GM12891 (cell line): Measurements from ENCODE around the gene PCBP2.
A peak's percentile ranks its signal among the peaks of the same experiment; 100 is the strongest.

ENCODE experiments used
- DNase-seq: peaks from one replicate; pipeline ENCODE4 v3.0.0; 2011; ENCODE audit warnings: low spot score; ENCODE audit not compliant: insufficient read length
- FAIRE-seq: peaks from 2 replicates; lab custom pipeline; 2011; peaks lifted over from hg19 to GRCh38; lab: Jason Lieb, UNC
- PAX5 ChIP-seq: IDR thresholded peaks from 2 replicates; pipeline ENCODE4 v1.6.1; 2011; ENCODE audit warnings: low read length, moderate library complexity, mild to moderate bottlenecking; ENCODE audit not compliant: insufficient read depth, severe bottlenecking
- POLR2A ChIP-seq: IDR thresholded peaks from 2 replicates; pipeline ENCODE4 v1.6.1; 2011; ENCODE audit warnings: low read depth, low read length, control low read depth
- POLR2AphosphoS5 ChIP-seq: IDR thresholded peaks from 2 replicates; pipeline ENCODE4 v1.6.1; 2011; ENCODE audit warnings: low read depth, low read length, control low read depth
- POU2F2 ChIP-seq: IDR thresholded peaks from 2 replicates; pipeline ENCODE4 v1.6.1; 2011; ENCODE audit warnings: low read depth, mild to moderate bottlenecking, control low read depth, low read length, moderate library complexity
- SPI1 ChIP-seq: IDR thresholded peaks from 2 replicates; pipeline ENCODE4 v1.6.1; 2011; ENCODE audit warnings: low read depth, low read length, control low read depth
- TAF1 ChIP-seq: IDR thresholded peaks from 2 replicates; pipeline ENCODE4 v1.6.1; 2011; ENCODE audit warnings: low read depth, low read length, control low read depth

PCBP2 gene

GRCh38 chr12:53492188-53492587 lies 40.3 kb downstream of the PCBP2 start:
- DNase-seq = no peak
- FAIRE-seq = no peak
- TF ChIP-seq POLR2AphosphoS5 (no peak), TAF1 (no peak), POU2F2 (no peak), PAX5 (no peak), SPI1 (no peak), POLR2A (no peak)

- FAIRE-seq = peak; percentile 98
- peak; percentile 87 for DNase-seq
- TF ChIP-seq PAX5 (peak; percentile 61), SPI1 (no peak), POLR2AphosphoS5 (no peak), POLR2A (0 out of 2 replicates have a peak, but pooled peaks have one; percentile 21), TAF1 (no peak), POU2F2 (no peak)
These were observed 41.1 kb downstream of the PCBP2 start for GRCh38 chr12:53492830-53493609.

- FAIRE-seq (no peak), DNase-seq (no peak)
- TF ChIP-seq POLR2A (no peak), POU2F2 (no peak), PAX5 (no peak), SPI1 (no peak), POLR2AphosphoS5 (no peak), TAF1 (no peak)
These were observed 41.9 kb downstream of the PCBP2 start for GRCh38 chr12:53493610-53494391.

GRCh38 chr12:53495903-53496751 lies 44.2 kb downstream of the PCBP2 start:
- FAIRE-seq (no peak), DNase-seq (no peak)
- TF ChIP-seq POU2F2 (no peak), POLR2AphosphoS5 (no peak), PAX5 (no peak)

- TF ChIP-seq TAF1 (no peak), POU2F2 (no peak), PAX5 (no peak), SPI1 (no peak)
- DNase-seq (no peak), FAIRE-seq (no peak)
These were observed 44.8 kb downstream of the PCBP2 start for GRCh38 chr12:53496752-53497032.

GRCh38 chr12:53497461-53497860 lies 45.6 kb downstream of the PCBP2 start:
- TF ChIP-seq TAF1 (no peak), POLR2A (no peak), PAX5 (no peak), SPI1 (no peak), POU2F2 (no peak), POLR2AphosphoS5 (no peak)
- DNase-seq (no peak), FAIRE-seq (no peak)

GRCh38 chr12:53498235-53498630 lies 46.3 kb downstream of the PCBP2 start:
- no peak for TF ChIP-seq TAF1
- TF ChIP-seq POLR2AphosphoS5 = no peak
- TF ChIP-seq POU2F2 = no peak
- TF ChIP-seq SPI1 = no peak
- TF ChIP-seq POLR2A = no peak
- TF ChIP-seq PAX5 = no peak

GRCh38 chr12:53499266-53500141 lies 47.6 kb downstream of the PCBP2 start, which contains the start of gene MAP3K12:
Gene MAP3K12 (minus strand): TSS chr12:53499458. CDS start chr12:53487391, 12,067 bp downstream.
- FAIRE-seq (peak; percentile 61), DNase-seq (no peak)
- TF ChIP-seq SPI1 (no peak), PAX5 (no peak), POLR2A (no peak), POU2F2 (no peak), POLR2AphosphoS5 (no peak), TAF1 (no peak)

More at GRCh38 chr12:53498235-53498630, 46.3 kb downstream of the PCBP2 start:
- FAIRE-seq (no peak), DNase-seq (no peak)
